Choroid plexus epithelial cell (primary cell): ENCODE measurements around the gene YDJC.
"Not testable (repeated sequence)": the region's sequence is repeated elsewhere in the genome, so short reads cannot be mapped to it uniquely, and the experiment has no call there.

Experiments used
- DNase-seq: peaks from one replicate; pipeline ENCODE4 v3.0.0-alpha.2; 2010; ENCODE audit warnings: low read depth
- H3K4me3 ChIP-seq: 2 replicates; pipeline ENCODE4 v1.5.1; 2011; ENCODE audit warnings: low read depth, mild to moderate bottlenecking, control low read depth, low read length, moderate library complexity
- CTCF ChIP-seq: conservative IDR thresholded peaks from 2 replicates; pipeline ENCODE4 v1.5.1; 2011; ENCODE audit warnings: low read depth, mild to moderate bottlenecking, control low read depth, inconsistent platforms, low read length, moderate library complexity

Gene YDJC

GRCh38 chr22:21641789-21642583, 12.2 kb upstream of the YDJC start, which contains the start of gene SDF2L1:
Gene SDF2L1 (plus strand): TSS chr22:21642302. CDS start chr22:21642337, 35 bp downstream.
- H3K4me3 ChIP-seq, result peak within 1 kb of the TSS; percentile 79
- no peak for TF ChIP-seq CTCF
- peak; percentile 99 for DNase-seq

- peak; percentile 55 for DNase-seq
- H3K4me3 ChIP-seq, result peak overlapping the region; percentile 63
- TF ChIP-seq CTCF, result peak; percentile 55
Measured at GRCh38 chr22:21641417-21641788, 11.6 kb upstream of the YDJC start.

- TF ChIP-seq CTCF, result no peak
- H3K4me3 ChIP-seq, result no peak overlapping the region
- no peak for DNase-seq
Measured at GRCh38 chr22:21640810-21641209, 11.0 kb upstream of the YDJC start.

GRCh38 chr22:21639359-21639758, 9.5 kb upstream of the YDJC start:
- no peak for TF ChIP-seq CTCF
- no peak for DNase-seq
- H3K4me3 ChIP-seq, result no peak overlapping the region

GRCh38 chr22:21637450-21637849, 7.6 kb upstream of the YDJC start:
- H3K4me3 ChIP-seq, DNase-seq: not testable (repeated sequence)

GRCh38 chr22:21636629-21637218, 6.9 kb upstream of the YDJC start:
- TF ChIP-seq CTCF, result no peak
- no peak for DNase-seq
- H3K4me3 ChIP-seq, result no peak overlapping the region

- H3K4me3 ChIP-seq, result no peak overlapping the region
- TF ChIP-seq CTCF, result no peak
- no peak for DNase-seq
Measured at GRCh38 chr22:21635771-21636510, 6.1 kb upstream of the YDJC start.
